ENCODE data around the gene ZACN. TPM values are rescaled to one million over a fixed set of nuclear protein-coding genes. Genes with fewer than 3 reads are reported as not detected.
A peak's percentile ranks its signal among the peaks of the same experiment; 100 is the strongest.

The ZACN gene
- total RNA-seq, 1 donor from 2014 or later = 0.23 TPM

- peaks cover 4% of the 10 kb centered on the region for H3K9me3 ChIP-seq (ENCODE audit: insufficient read depth, low read depth, low read length)
- Mint-ChIP-seq H3K9me3 (ENCODE audit: unreplicated experiment) (no peaks in the 10 kb centered on the region), H3K4me1 (ENCODE audit: low read depth, unreplicated experiment) (peaks cover 3% of the 10 kb centered on the region), H3K27ac (ENCODE audit: unreplicated experiment) (no peak overlapping the region), H3K4me3 (ENCODE audit: unreplicated experiment) (no peak overlapping the region), H3K27me3 (ENCODE audit: low read depth, unreplicated experiment) (peaks cover under 1% of the 10 kb centered on the region), H3K36me3 (ENCODE audit: low read depth, unreplicated experiment) (peaks cover 6% of the 10 kb centered on the region)
- FAIRE-seq (no peak), DNase-seq (ENCODE audit: low read depth) (no peak)
- no peak overlapping the region for H3K4me3 ChIP-seq (ENCODE audit: insufficient read depth, low read depth, low read length)
- no peaks in the 10 kb centered on the region for H3K79me2 ChIP-seq (ENCODE audit: insufficient read depth, low read length)
- H3K4me2 ChIP-seq (ENCODE audit: low read length) = no peak overlapping the region
- H4K20me1 ChIP-seq (ENCODE audit: insufficient read depth, low read length) = peaks cover 7% of the 10 kb centered on the region
- H3K36me3 ChIP-seq (ENCODE audit: insufficient read depth, low read length) = peaks cover 2% of the 10 kb centered on the region
- no peak for TF ChIP-seq EZH2 (IDR thresholded peaks at IDR 0.05; ENCODE audit: insufficient read depth, low read length)
- TF ChIP-seq CTCF (IDR thresholded peaks at IDR 0.05; ENCODE audit: insufficient read depth, low read depth, low read length) = no peak
- H2AFZ ChIP-seq (ENCODE audit: low read depth, low read length) = no peak overlapping the region
- no peak overlapping the region for H3K9ac ChIP-seq (ENCODE audit: low read length)
- no peaks in the 10 kb centered on the region for H3K27me3 ChIP-seq (ENCODE audit: insufficient read depth, low read length)
- no peak overlapping the region for H3K27ac ChIP-seq (ENCODE audit: low read depth, low read length)
- H3K4me1 ChIP-seq (ENCODE audit: insufficient read depth, low read length) = peaks cover 8% of the 10 kb centered on the region
Observed at GRCh38 chr17:76032780-76033108, 46.2 kb upstream of the ZACN start.

GRCh38 chr17:76033139-76033538, 45.8 kb upstream of the ZACN start:
- no peak overlapping the region for H3K4me3 ChIP-seq (ENCODE audit: insufficient read depth, low read depth, low read length)
- TF ChIP-seq EZH2 (IDR thresholded peaks at IDR 0.05; ENCODE audit: insufficient read depth, low read length) (no peak), CTCF (IDR thresholded peaks at IDR 0.05; ENCODE audit: insufficient read depth, low read depth, low read length) (no peak)
- no peak overlapping the region for H3K9ac ChIP-seq (ENCODE audit: low read length)
- H3K9me3 ChIP-seq (ENCODE audit: insufficient read depth, low read depth, low read length) = peaks cover 4% of the 10 kb centered on the region
- no peak overlapping the region for H3K27ac ChIP-seq (ENCODE audit: low read depth, low read length)
- FAIRE-seq (no peak), DNase-seq (ENCODE audit: low read depth) (no peak)
- peaks cover 6% of the 10 kb centered on the region for H3K36me3 ChIP-seq (ENCODE audit: insufficient read depth, low read length)
- H4K20me1 ChIP-seq (ENCODE audit: insufficient read depth, low read length) = peaks cover 11% of the 10 kb centered on the region
- peaks cover 8% of the 10 kb centered on the region for H3K4me1 ChIP-seq (ENCODE audit: insufficient read depth, low read length)
- no peaks in the 10 kb centered on the region for H3K27me3 ChIP-seq (ENCODE audit: insufficient read depth, low read length)
- H3K27ac Mint-ChIP-seq (ENCODE audit: unreplicated experiment) = no peak overlapping the region
- H3K4me3 Mint-ChIP-seq (ENCODE audit: unreplicated experiment) = no peak overlapping the region
- no peaks in the 10 kb centered on the region for H3K9me3 Mint-ChIP-seq (ENCODE audit: unreplicated experiment)
- H3K79me2 ChIP-seq (ENCODE audit: insufficient read depth, low read length) = no peaks in the 10 kb centered on the region
- H3K4me1 Mint-ChIP-seq (ENCODE audit: low read depth, unreplicated experiment) = peaks cover 3% of the 10 kb centered on the region
- no peaks in the 10 kb centered on the region for H3K27me3 Mint-ChIP-seq (ENCODE audit: low read depth, unreplicated experiment)
- no peak overlapping the region for H2AFZ ChIP-seq (ENCODE audit: low read depth, low read length)
- H3K4me2 ChIP-seq (ENCODE audit: low read length) = no peak overlapping the region
- peaks cover 9% of the 10 kb centered on the region for H3K36me3 Mint-ChIP-seq (ENCODE audit: low read depth, unreplicated experiment)

DNA sequence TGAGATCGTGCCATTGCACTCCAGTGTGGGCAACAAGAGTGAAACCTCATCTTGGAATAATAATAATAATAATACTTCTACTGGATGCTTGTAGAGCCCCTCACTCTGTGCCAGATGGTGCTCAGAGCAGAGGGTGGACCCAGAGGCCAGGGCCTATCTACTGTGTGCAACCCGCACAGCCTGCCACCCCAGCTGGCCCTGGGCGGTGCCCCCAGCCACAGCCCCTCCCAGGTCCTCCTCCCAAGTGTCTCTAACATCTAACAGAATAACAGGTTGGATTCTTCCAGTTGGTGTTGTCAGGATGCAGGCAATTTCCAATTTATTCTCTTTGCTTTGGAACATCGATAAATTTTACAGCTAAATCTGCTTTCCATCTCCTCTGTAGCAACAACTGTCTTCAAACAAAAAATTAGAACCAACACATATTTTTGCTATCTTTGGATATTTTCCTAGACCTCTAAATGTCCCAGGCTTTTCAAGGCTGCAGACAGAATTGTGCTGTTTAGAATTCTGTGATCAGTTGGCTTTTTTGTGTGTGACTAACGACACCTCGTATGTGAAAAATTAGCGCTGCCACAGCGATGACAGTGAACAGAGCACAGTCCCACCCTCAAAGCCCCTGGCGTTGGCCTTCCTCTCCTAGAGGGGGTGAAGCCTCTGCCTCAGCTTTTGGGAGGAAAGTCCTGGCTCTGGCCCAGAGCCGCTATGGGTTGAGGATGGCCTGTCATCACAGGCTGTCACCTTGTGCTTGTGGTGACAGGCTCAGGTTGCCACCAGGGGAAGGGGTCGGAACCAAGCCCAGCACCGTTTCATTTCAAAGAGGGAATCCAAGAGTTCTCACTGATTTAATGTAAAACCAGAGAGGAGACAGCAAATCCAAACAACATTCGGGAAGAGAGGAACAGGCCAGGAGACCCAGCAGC, 44.3 kb upstream of the ZACN start:
- TF ChIP-seq EZH2 (IDR thresholded peaks at IDR 0.05; ENCODE audit: insufficient read depth, low read length) (no peak), CTCF (IDR thresholded peaks at IDR 0.05; ENCODE audit: insufficient read depth, low read depth, low read length) (no peak)
- FAIRE-seq (no peak), DNase-seq (ENCODE audit: low read depth) (no peak)
- H3K4me1 ChIP-seq (ENCODE audit: insufficient read depth, low read length) = peaks cover 3% of the 10 kb centered on the region
- H3K27ac Mint-ChIP-seq (ENCODE audit: unreplicated experiment) = peak overlapping the region; percentile 44
- H3K9me3 Mint-ChIP-seq (ENCODE audit: unreplicated experiment) = no peaks in the 10 kb centered on the region
- H3K9ac ChIP-seq (ENCODE audit: low read length) = no peak overlapping the region
- no peak overlapping the region for H3K4me2 ChIP-seq (ENCODE audit: low read length)
- H4K20me1 ChIP-seq (ENCODE audit: insufficient read depth, low read length) = peaks cover 22% of the 10 kb centered on the region
- H3K9me3 ChIP-seq (ENCODE audit: insufficient read depth, low read depth, low read length) = peaks cover 4% of the 10 kb centered on the region
- no peak overlapping the region for H3K4me3 ChIP-seq (ENCODE audit: insufficient read depth, low read depth, low read length)
- no peak overlapping the region for H3K27ac ChIP-seq (ENCODE audit: low read depth, low read length)
- no peaks in the 10 kb centered on the region for H3K4me1 Mint-ChIP-seq (ENCODE audit: low read depth, unreplicated experiment)
- no peak overlapping the region for H3K4me3 Mint-ChIP-seq (ENCODE audit: unreplicated experiment)
- peaks cover 21% of the 10 kb centered on the region for H3K36me3 ChIP-seq (ENCODE audit: insufficient read depth, low read length)
- no peaks in the 10 kb centered on the region for H3K27me3 Mint-ChIP-seq (ENCODE audit: low read depth, unreplicated experiment)
- no peaks in the 10 kb centered on the region for H3K79me2 ChIP-seq (ENCODE audit: insufficient read depth, low read length)
- H2AFZ ChIP-seq (ENCODE audit: low read depth, low read length) = no peak overlapping the region
- no peaks in the 10 kb centered on the region for H3K27me3 ChIP-seq (ENCODE audit: insufficient read depth, low read length)
- peaks cover 19% of the 10 kb centered on the region for H3K36me3 Mint-ChIP-seq (ENCODE audit: low read depth, unreplicated experiment)

All from astrocyte (in vitro differentiated cells and primary cell).